ENCODE measurements around the gene IFNL2.
"Not testable (repeated sequence)": the region's sequence is repeated elsewhere in the genome, so short reads cannot be mapped to it uniquely, and the experiment has no call there.

IFNL2 gene

GRCh38 chr19:39273859-39274258 lies 5.7 kb downstream of the IFNL2 start:
- not testable (repeated sequence) for H3K9me3 ChIP-seq (ENCODE audit: control insufficient read depth, low read length); DNase-seq (ENCODE audit: low read depth); H3K4me3 ChIP-seq (ENCODE audit: low read length)

GRCh38 chr19:39275578-39275977 lies 7.4 kb downstream of the IFNL2 start:
- DNase-seq (ENCODE audit: low read depth): no peak
- H3K4me1 ChIP-seq (ENCODE audit: control insufficient read depth, insufficient read depth, low read length): no peaks in the 10 kb centered on the region
- no peaks in the 10 kb centered on the region for H3K9me3 ChIP-seq (ENCODE audit: control insufficient read depth, low read length)
- H3K9ac ChIP-seq (ENCODE audit: low read length): no peak overlapping the region
- H3K4me3 ChIP-seq (ENCODE audit: low read length): no peak overlapping the region
- H3K36me3 ChIP-seq (ENCODE audit: control insufficient read depth, insufficient read depth, low read length, severe bottlenecking): no peaks in the 10 kb centered on the region
- H3K27me3 ChIP-seq (replicated peaks; ENCODE audit: control insufficient read depth, insufficient read depth, low read length): peaks cover 44% of the 10 kb centered on the region

More at GRCh38 chr19:39273859-39274258, 5.7 kb downstream of the IFNL2 start:
- peaks cover 41% of the 10 kb centered on the region for H3K27me3 ChIP-seq (replicated peaks; ENCODE audit: control insufficient read depth, insufficient read depth, low read length)
- H3K4me1 ChIP-seq (ENCODE audit: control insufficient read depth, insufficient read depth, low read length); H3K36me3 ChIP-seq (ENCODE audit: control insufficient read depth, insufficient read depth, low read length, severe bottlenecking); H3K9ac ChIP-seq (ENCODE audit: low read length): not testable (repeated sequence)

- Histone ChIP-seq H3K9me3 (ENCODE audit: control insufficient read depth, low read length) (peaks cover 8% of the 10 kb centered on the region), H3K36me3 (ENCODE audit: control insufficient read depth, insufficient read depth, low read length, severe bottlenecking) (no peaks in the 10 kb centered on the region), H3K27me3 (replicated peaks; ENCODE audit: control insufficient read depth, insufficient read depth, low read length) (peaks cover 37% of the 10 kb centered on the region), H3K9ac (ENCODE audit: low read length) (no peak overlapping the region), H3K4me1 (ENCODE audit: control insufficient read depth, insufficient read depth, low read length) (no peaks in the 10 kb centered on the region), H3K4me3 (ENCODE audit: low read length) (no peak overlapping the region)
- no peak for DNase-seq (ENCODE audit: low read depth)
These were observed 8.5 kb downstream of the IFNL2 start for GRCh38 chr19:39276740-39277139.

DNA sequence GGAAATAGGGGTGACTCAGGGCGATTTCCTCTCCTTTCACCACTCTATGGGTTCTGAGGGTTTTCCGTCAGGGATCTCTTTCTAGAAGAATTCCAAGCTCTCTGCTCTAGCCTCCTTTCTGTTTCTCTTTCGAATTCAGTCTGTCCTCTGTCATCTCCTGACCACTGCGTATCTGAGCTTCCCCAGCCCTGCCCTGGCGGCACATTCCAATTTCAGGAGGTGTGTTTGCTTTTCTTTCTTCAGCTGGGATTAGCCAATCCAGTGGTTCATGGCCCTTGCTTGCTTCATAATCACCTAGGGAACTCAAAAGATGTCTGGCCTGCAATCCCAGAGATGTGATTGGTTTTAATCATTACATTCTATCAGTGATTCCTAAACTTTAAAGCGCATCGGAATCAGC lies 9.4 kb downstream of the IFNL2 start:
- Histone ChIP-seq H3K36me3 (ENCODE audit: control insufficient read depth, insufficient read depth, low read length, severe bottlenecking) (no peaks in the 10 kb centered on the region), H3K4me1 (ENCODE audit: control insufficient read depth, insufficient read depth, low read length) (no peaks in the 10 kb centered on the region), H3K27me3 (replicated peaks; ENCODE audit: control insufficient read depth, insufficient read depth, low read length) (peaks cover 37% of the 10 kb centered on the region), H3K4me3 (ENCODE audit: low read length) (no peak overlapping the region), H3K9me3 (ENCODE audit: control insufficient read depth, low read length) (peaks cover 14% of the 10 kb centered on the region), H3K9ac (ENCODE audit: low read length) (no peak overlapping the region)
- no peak for DNase-seq (ENCODE audit: low read depth)

DNA sequence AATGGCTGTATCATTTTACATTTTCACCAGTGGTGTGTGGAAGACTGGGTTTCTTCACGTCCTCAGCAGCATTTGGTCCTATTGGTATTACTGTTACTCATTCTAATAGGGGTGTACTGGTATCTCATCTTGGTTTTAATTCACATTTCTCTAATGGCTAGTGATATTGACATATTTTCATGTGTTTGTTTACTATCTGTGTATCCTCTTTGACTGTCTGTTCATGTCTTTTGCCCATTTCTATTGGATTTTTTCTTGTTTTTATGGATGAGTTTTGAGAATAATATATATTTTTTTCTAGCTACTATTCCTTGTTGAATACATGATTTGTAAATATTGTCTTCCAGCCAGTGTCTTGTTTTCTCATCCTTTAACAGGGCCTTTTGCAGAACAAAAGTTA lies 13.8 kb downstream of the IFNL2 start:
- H3K4me3 ChIP-seq (ENCODE audit: low read length): no peak overlapping the region
- no peaks in the 10 kb centered on the region for H3K36me3 ChIP-seq (ENCODE audit: control insufficient read depth, insufficient read depth, low read length, severe bottlenecking)
- DNase-seq (ENCODE audit: low read depth): no peak
- H3K9me3 ChIP-seq (ENCODE audit: control insufficient read depth, low read length): peaks cover 18% of the 10 kb centered on the region
- no peak overlapping the region for H3K9ac ChIP-seq (ENCODE audit: low read length)
- no peaks in the 10 kb centered on the region for H3K4me1 ChIP-seq (ENCODE audit: control insufficient read depth, insufficient read depth, low read length)
- H3K27me3 ChIP-seq (replicated peaks; ENCODE audit: control insufficient read depth, insufficient read depth, low read length): peaks cover 22% of the 10 kb centered on the region

GRCh38 chr19:39284032-39284431 lies 15.8 kb downstream of the IFNL2 start:
- Histone ChIP-seq H3K4me1 (ENCODE audit: control insufficient read depth, insufficient read depth, low read length) (no peaks in the 10 kb centered on the region), H3K36me3 (ENCODE audit: control insufficient read depth, insufficient read depth, low read length, severe bottlenecking) (no peaks in the 10 kb centered on the region), H3K9me3 (ENCODE audit: control insufficient read depth, low read length) (peaks cover 29% of the 10 kb centered on the region), H3K27me3 (replicated peaks; ENCODE audit: control insufficient read depth, insufficient read depth, low read length) (peaks cover 11% of the 10 kb centered on the region), H3K9ac (ENCODE audit: low read length) (no peak overlapping the region), H3K4me3 (ENCODE audit: low read length) (no peak overlapping the region)
- DNase-seq (ENCODE audit: low read depth): no peak

GRCh38 chr19:39293394-39293793 lies 25.2 kb downstream of the IFNL2 start:
- Histone ChIP-seq H3K9me3 (ENCODE audit: control insufficient read depth, low read length) (no peaks in the 10 kb centered on the region), H3K9ac (ENCODE audit: low read length) (no peak overlapping the region), H3K36me3 (ENCODE audit: control insufficient read depth, insufficient read depth, low read length, severe bottlenecking) (no peaks in the 10 kb centered on the region), H3K27me3 (replicated peaks; ENCODE audit: control insufficient read depth, insufficient read depth, low read length) (peaks cover 54% of the 10 kb centered on the region), H3K4me1 (ENCODE audit: control insufficient read depth, insufficient read depth, low read length) (no peaks in the 10 kb centered on the region), H3K4me3 (ENCODE audit: low read length) (no peak overlapping the region)
- no peak for DNase-seq (ENCODE audit: low read depth)

- no peaks in the 10 kb centered on the region for H3K36me3 ChIP-seq (ENCODE audit: control insufficient read depth, insufficient read depth, low read length, severe bottlenecking)
- no peaks in the 10 kb centered on the region for H3K4me1 ChIP-seq (ENCODE audit: control insufficient read depth, insufficient read depth, low read length)
- H3K9ac ChIP-seq (ENCODE audit: low read length): no peak within 1 kb of the TSS
- no peaks in the 10 kb centered on the region for H3K9me3 ChIP-seq (ENCODE audit: control insufficient read depth, low read length)
- DNase-seq (ENCODE audit: low read depth): no peak
- no peak within 1 kb of the TSS for H3K4me3 ChIP-seq (ENCODE audit: low read length)
- H3K27me3 ChIP-seq (replicated peaks; ENCODE audit: control insufficient read depth, insufficient read depth, low read length): peaks cover 56% of the 10 kb centered on the region
These were observed 28.0 kb downstream of the IFNL2 start, which contains the start of gene IFNL1 for GRCh38 chr19:39296055-39296645. IFNL1 (plus strand) TSS chr19:39296407; CDS start chr19:39296422, 15 bp downstream.

DNA sequence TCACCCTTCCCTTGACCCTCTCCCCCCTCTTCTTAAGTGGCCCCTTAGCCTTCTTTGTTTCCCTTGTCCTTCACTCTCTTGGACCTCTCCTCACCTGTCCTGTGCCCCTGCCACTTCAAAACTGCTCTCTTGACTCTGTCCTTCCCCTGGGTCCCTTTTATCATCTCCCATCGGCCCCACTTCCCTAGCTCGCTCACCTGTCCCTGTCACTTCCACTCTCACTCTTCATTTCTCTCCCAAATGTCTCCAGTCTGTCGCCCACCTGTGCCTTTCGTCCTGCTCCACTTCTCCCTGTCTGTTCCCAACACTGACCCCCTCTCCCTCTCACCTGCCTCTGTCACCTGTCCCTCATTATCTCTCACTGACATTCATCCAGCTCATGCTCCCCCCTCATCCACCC lies 28.7 kb downstream of the IFNL2 start:
- peaks cover 57% of the 10 kb centered on the region for H3K27me3 ChIP-seq (replicated peaks; ENCODE audit: control insufficient read depth, insufficient read depth, low read length)
- no peaks in the 10 kb centered on the region for H3K36me3 ChIP-seq (ENCODE audit: control insufficient read depth, insufficient read depth, low read length, severe bottlenecking)
- DNase-seq (ENCODE audit: low read depth): no peak
- no peak overlapping the region for H3K9ac ChIP-seq (ENCODE audit: low read length)
- H3K4me3 ChIP-seq (ENCODE audit: low read length): no peak overlapping the region
- H3K4me1 ChIP-seq (ENCODE audit: control insufficient read depth, insufficient read depth, low read length): no peaks in the 10 kb centered on the region
- H3K9me3 ChIP-seq (ENCODE audit: control insufficient read depth, low read length): peaks cover 4% of the 10 kb centered on the region

DNA sequence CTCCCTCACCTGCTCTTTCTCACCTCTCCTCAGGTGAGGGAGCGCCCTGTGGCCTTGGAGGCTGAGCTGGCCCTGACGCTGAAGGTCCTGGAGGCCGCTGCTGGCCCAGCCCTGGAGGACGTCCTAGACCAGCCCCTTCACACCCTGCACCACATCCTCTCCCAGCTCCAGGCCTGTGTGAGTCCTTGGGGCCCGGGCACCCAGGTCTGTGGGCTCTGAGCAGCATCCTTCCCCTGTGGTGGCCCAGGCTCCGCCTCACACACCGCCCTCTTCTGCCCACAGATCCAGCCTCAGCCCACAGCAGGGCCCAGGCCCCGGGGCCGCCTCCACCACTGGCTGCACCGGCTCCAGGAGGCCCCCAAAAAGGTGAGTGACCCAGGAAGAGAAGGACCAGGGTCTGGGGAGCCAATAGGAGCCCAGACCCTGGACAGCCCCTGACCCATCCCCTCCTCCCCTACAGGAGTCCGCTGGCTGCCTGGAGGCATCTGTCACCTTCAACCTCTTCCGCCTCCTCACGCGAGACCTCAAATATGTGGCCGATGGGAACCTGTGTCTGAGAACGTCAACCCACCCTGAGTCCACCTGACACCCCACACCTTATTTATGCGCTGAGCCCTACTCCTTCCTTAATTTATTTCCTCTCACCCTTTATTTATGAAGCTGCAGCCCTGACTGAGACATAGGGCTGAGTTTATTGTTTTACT lies 29.9 kb downstream of the IFNL2 start:
- Histone ChIP-seq H3K9ac (ENCODE audit: low read length) (no peak overlapping the region), H3K4me3 (ENCODE audit: low read length) (no peak overlapping the region), H3K9me3 (ENCODE audit: control insufficient read depth, low read length) (peaks cover 5% of the 10 kb centered on the region), H3K36me3 (ENCODE audit: control insufficient read depth, insufficient read depth, low read length, severe bottlenecking) (no peaks in the 10 kb centered on the region), H3K27me3 (replicated peaks; ENCODE audit: control insufficient read depth, insufficient read depth, low read length) (peaks cover 52% of the 10 kb centered on the region), H3K4me1 (ENCODE audit: control insufficient read depth, insufficient read depth, low read length) (no peaks in the 10 kb centered on the region)
- DNase-seq (ENCODE audit: low read depth): no peak

DNA sequence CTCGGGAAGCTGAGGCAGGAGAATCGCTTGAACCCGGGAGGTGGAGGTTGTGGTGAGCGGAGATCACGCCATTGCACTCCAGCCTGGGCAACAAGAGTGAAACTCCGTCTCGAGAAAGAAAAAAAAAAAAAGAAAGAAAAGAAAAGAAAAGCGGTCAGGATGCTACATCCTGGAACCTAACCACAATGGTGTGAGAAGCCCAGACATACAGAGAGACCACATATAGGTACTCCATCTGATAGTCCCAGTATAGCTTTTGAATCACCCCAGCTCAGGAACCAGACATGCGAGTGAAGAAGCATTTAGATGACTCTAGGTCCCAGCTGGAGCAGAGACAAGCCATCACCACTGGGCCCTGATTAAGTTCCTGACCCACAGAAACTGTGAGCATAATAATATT lies 31.2 kb downstream of the IFNL2 start:
- no peak for DNase-seq (ENCODE audit: low read depth)
- Histone ChIP-seq H3K9ac (ENCODE audit: low read length) (no peak overlapping the region), H3K27me3 (replicated peaks; ENCODE audit: control insufficient read depth, insufficient read depth, low read length) (peaks cover 51% of the 10 kb centered on the region), H3K4me1 (ENCODE audit: control insufficient read depth, insufficient read depth, low read length) (peaks cover 4% of the 10 kb centered on the region), H3K4me3 (ENCODE audit: low read length) (no peak overlapping the region), H3K9me3 (ENCODE audit: control insufficient read depth, low read length) (peaks cover 5% of the 10 kb centered on the region), H3K36me3 (ENCODE audit: control insufficient read depth, insufficient read depth, low read length, severe bottlenecking) (no peaks in the 10 kb centered on the region)

Data from adipocyte (in vitro differentiated cells).